Measurements from ENCODE around the gene SLC4A5.
A peak's percentile ranks its signal among the peaks of the same experiment; 100 is the strongest.

The SLC4A5 gene

GRCh38 chr2:74178211-74179062, 164.8 kb downstream of the SLC4A5 start, which contains the start of gene MOB1A:
TSS of gene MOB1A (minus strand) at chr2:74178879. CDS start at chr2:74178674, 205 bp downstream.
- DNase-seq (ENCODE audit: extremely low read depth in 1 of 2, low read depth in 1 of 2) = peak; percentile 96 to 98

- no peak for DNase-seq (ENCODE audit: extremely low read depth in 1 of 2, low read depth in 1 of 2)
Observed at GRCh38 chr2:74177696-74178095, 165.5 kb downstream of the SLC4A5 start.

- DNase-seq (ENCODE audit: extremely low read depth in 1 of 2, low read depth in 1 of 2) = no peak
Observed at GRCh38 chr2:74174909-74175308, 168.3 kb downstream of the SLC4A5 start.

GRCh38 chr2:74168739-74169138, 174.5 kb downstream of the SLC4A5 start:
- no peak for DNase-seq (ENCODE audit: extremely low read depth in 1 of 2, low read depth in 1 of 2)

Measured in stimulated activated CD8-positive, alpha-beta memory T cell treated with anti-CD3 and anti-CD28 coated beads, Interleukin-7, amount 100 ng/mL, for 48 hours (primary cell).